ENCODE results near the gene CYP11A1. TPM values are rescaled to one million over a fixed set of nuclear protein-coding genes. Genes with fewer than 3 reads are reported as not detected.

Gene CYP11A1
- total and polyA plus RNA-seq, 9 donors: 19.9 to 1,902 (median 32.3) TPM

- Histone ChIP-seq H3K4me3 (no peak overlapping the region), H3K36me3 (no peaks in the 10 kb centered on the region), H3K27me3 (no peaks in the 10 kb centered on the region), H3K9me3 (no peaks in the 10 kb centered on the region), H3K27ac (no peak overlapping the region), H3K4me1 (ENCODE audit: insufficient read depth) (peaks cover 15% of the 10 kb centered on the region)
- TF ChIP-seq POLR2A (IDR thresholded peaks at IDR 0.05) (no peak), EP300 (IDR thresholded peaks at IDR 0.05) (no peak), CTCF (IDR thresholded peaks at IDR 0.05) (no peak)
- DNase-seq: no peak
- intact Hi-C loops (cut with DNase I): no loop called here
- 88 to 94% (median 92%) methylated on average over 10 of the region's 10 CpGs for WGBS, 3 donors
Measured at GRCh38 chr15:74400313-74400860, 32.9 kb upstream of the CYP11A1 start.

- no peaks in the 10 kb centered on the region for H3K27me3 ChIP-seq
- H3K4me3 ChIP-seq: no peak overlapping the region
- H3K27ac ChIP-seq: no peak overlapping the region
- H3K36me3 ChIP-seq: no peaks in the 10 kb centered on the region
- intact Hi-C loops (cut with DNase I): no loop called here
- no peak for DNase-seq
- no peak for TF ChIP-seq EP300 (IDR thresholded peaks at IDR 0.05)
- no peak for TF ChIP-seq CTCF (IDR thresholded peaks at IDR 0.05)
- TF ChIP-seq POLR2A (IDR thresholded peaks at IDR 0.05): no peak
- 44 to 48% (median 46%) methylated on average over 5 of the region's 5 CpGs for WGBS, 3 donors
- no peaks in the 10 kb centered on the region for H3K9me3 ChIP-seq
- peaks cover 12% of the 10 kb centered on the region for H3K4me1 ChIP-seq (ENCODE audit: insufficient read depth)
Measured at GRCh38 chr15:74399511-74400312, 32.3 kb upstream of the CYP11A1 start.

- Histone ChIP-seq H3K4me1 (ENCODE audit: insufficient read depth) (peaks cover 10% of the 10 kb centered on the region), H3K4me3 (no peak overlapping the region), H3K27ac (no peak overlapping the region), H3K9me3 (no peaks in the 10 kb centered on the region), H3K36me3 (no peaks in the 10 kb centered on the region), H3K27me3 (no peaks in the 10 kb centered on the region)
- no peak for TF ChIP-seq CTCF (IDR thresholded peaks at IDR 0.05)
- no peak for TF ChIP-seq POLR2A (IDR thresholded peaks at IDR 0.05)
- no peak for TF ChIP-seq EP300 (IDR thresholded peaks at IDR 0.05)
- WGBS, 3 donors: 93 to 95% (median 94%) methylated on average over 3 of the region's 3 CpGs
- DNase-seq: no peak
- intact Hi-C loops (cut with DNase I): no loop called here
Measured at GRCh38 chr15:74399100-74399499, 31.7 kb upstream of the CYP11A1 start.

- H3K27ac ChIP-seq: no peak overlapping the region
Measured at GRCh38 chr15:74398183-74398582, 30.7 kb upstream of the CYP11A1 start.

More at GRCh38 chr15:74398183-74398582, 30.7 kb upstream of the CYP11A1 start:
- no peaks in the 10 kb centered on the region for H3K27me3 ChIP-seq
- intact Hi-C loops (cut with DNase I): no loop called here
- H3K36me3 ChIP-seq: no peaks in the 10 kb centered on the region
- peaks cover 3% of the 10 kb centered on the region for H3K4me1 ChIP-seq (ENCODE audit: insufficient read depth)
- no peak for DNase-seq
- 89 to 90% (median 90%) methylated on average over 5 of the region's 5 CpGs for WGBS, 3 donors
- no peaks in the 10 kb centered on the region for H3K9me3 ChIP-seq
- no peak for TF ChIP-seq POLR2A (IDR thresholded peaks at IDR 0.05)
- TF ChIP-seq CTCF (IDR thresholded peaks at IDR 0.05): no peak
- TF ChIP-seq EP300 (IDR thresholded peaks at IDR 0.05): no peak
- no peak overlapping the region for H3K4me3 ChIP-seq
